Measurements from ENCODE around the gene UBE2O. TPM values are rescaled to one million over a fixed set of nuclear protein-coding genes. Genes with fewer than 3 reads are reported as not detected.

UBE2O gene
- total RNA-seq, 2 donors from 2014 or later: 29.1 to 38.9 TPM

- H3K4me1 Mint-ChIP-seq: peaks cover 15% of the 10 kb centered on the region
- no peak overlapping the region for H3K4me3 Mint-ChIP-seq
- peaks cover 15% of the 10 kb centered on the region for H3K36me3 Mint-ChIP-seq (ENCODE audit: low read depth)
- H3K27ac Mint-ChIP-seq: no peak overlapping the region
- DNase-seq: no peak
- ATAC-seq: no peak
- no peaks in the 10 kb centered on the region for H3K9me3 ChIP-seq (ENCODE audit: control insufficient read depth, low read length, poor library complexity, severe bottlenecking)
- no peaks in the 10 kb centered on the region for H3K27me3 Mint-ChIP-seq
Measured at GRCh38 chr17:76405967-76406647, 46.8 kb downstream of the UBE2O start.

DNA sequence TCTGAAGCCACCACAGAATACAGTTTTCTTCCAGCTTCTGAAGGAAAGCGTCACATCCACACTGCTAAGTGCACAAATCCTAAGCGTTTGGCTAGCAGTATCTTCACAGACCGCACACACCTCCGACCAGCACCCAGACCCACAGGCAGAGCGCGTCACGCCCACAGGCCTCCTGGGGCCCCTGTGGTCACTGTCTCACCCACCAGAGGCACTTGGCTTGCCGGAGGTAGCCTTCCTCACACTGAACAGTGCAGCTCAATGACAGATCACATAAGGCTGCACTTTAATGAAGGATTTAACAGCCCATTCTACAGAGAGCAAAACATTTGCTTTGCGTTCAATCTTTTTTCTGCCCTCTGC is 47.4 kb downstream of the UBE2O start:
- no peak for DNase-seq
- Mint-ChIP-seq H3K36me3 (ENCODE audit: low read depth) (peaks cover 16% of the 10 kb centered on the region), H3K27ac (no peak overlapping the region)

GRCh38 chr17:76404976-76405563 is 47.9 kb downstream of the UBE2O start:
- DNase-seq (no peak), ATAC-seq (no peak)
- Mint-ChIP-seq H3K4me1 (peaks cover 15% of the 10 kb centered on the region), H3K36me3 (ENCODE audit: low read depth) (peaks cover 16% of the 10 kb centered on the region), H3K4me3 (no peak overlapping the region), H3K27me3 (no peaks in the 10 kb centered on the region), H3K27ac (peak overlapping the region; percentile 45)
- no peaks in the 10 kb centered on the region for H3K9me3 ChIP-seq (ENCODE audit: control insufficient read depth, low read length, poor library complexity, severe bottlenecking)

More for the DNA sequence above, 47.4 kb downstream of the UBE2O start:
- Mint-ChIP-seq H3K27me3 (no peaks in the 10 kb centered on the region), H3K4me3 (no peak overlapping the region), H3K4me1 (peaks cover 15% of the 10 kb centered on the region)
- H3K9me3 ChIP-seq (ENCODE audit: control insufficient read depth, low read length, poor library complexity, severe bottlenecking): no peaks in the 10 kb centered on the region
- no peak for ATAC-seq

DNA sequence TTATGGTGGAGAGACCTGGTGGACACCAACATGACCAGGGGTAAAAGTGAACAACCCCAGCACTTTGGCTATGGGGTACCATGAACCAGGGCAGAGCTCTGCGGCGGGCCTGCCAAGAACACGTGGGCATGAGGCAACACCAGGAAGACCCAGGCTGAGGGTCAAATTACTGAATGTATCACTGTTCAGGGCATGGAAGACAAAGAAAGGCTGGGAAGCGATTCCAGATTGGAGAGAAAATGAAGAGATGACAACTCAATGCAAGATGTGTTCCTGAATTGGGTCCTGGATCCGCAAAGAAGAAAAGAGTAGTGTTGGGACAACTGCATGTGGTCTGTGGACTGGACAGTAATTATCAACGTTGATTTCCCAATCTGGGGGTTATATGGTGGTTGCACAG is 48.7 kb downstream of the UBE2O start:
- no peak for DNase-seq
- Mint-ChIP-seq H3K27ac (peak overlapping the region; percentile 45), H3K36me3 (ENCODE audit: low read depth) (peaks cover 19% of the 10 kb centered on the region)

GRCh38 chr17:76402711-76403110 is 50.2 kb downstream of the UBE2O start:
- Mint-ChIP-seq H3K27ac (no peak overlapping the region), H3K4me1 (peaks cover 11% of the 10 kb centered on the region), H3K4me3 (no peak overlapping the region), H3K27me3 (no peaks in the 10 kb centered on the region), H3K36me3 (ENCODE audit: low read depth) (peaks cover 19% of the 10 kb centered on the region)
- no peaks in the 10 kb centered on the region for H3K9me3 ChIP-seq (ENCODE audit: control insufficient read depth, low read length, poor library complexity, severe bottlenecking)
- DNase-seq (no peak), ATAC-seq (no peak)

More for the DNA sequence above, 48.7 kb downstream of the UBE2O start:
- ATAC-seq: no peak
- Mint-ChIP-seq H3K4me1 (peaks cover 12% of the 10 kb centered on the region), H3K27me3 (no peaks in the 10 kb centered on the region), H3K4me3 (no peak overlapping the region)
- H3K9me3 ChIP-seq (ENCODE audit: control insufficient read depth, low read length, poor library complexity, severe bottlenecking): no peaks in the 10 kb centered on the region

- Mint-ChIP-seq H3K4me3 (no peak overlapping the region), H3K27me3 (no peaks in the 10 kb centered on the region), H3K4me1 (peaks cover 11% of the 10 kb centered on the region), H3K36me3 (ENCODE audit: low read depth) (peaks cover 17% of the 10 kb centered on the region), H3K27ac (no peak overlapping the region)
- ATAC-seq (no peak), DNase-seq (no peak)
- H3K9me3 ChIP-seq (ENCODE audit: control insufficient read depth, low read length, poor library complexity, severe bottlenecking): no peaks in the 10 kb centered on the region
Measured at GRCh38 chr17:76399175-76400172, 53.5 kb downstream of the UBE2O start.

DNA sequence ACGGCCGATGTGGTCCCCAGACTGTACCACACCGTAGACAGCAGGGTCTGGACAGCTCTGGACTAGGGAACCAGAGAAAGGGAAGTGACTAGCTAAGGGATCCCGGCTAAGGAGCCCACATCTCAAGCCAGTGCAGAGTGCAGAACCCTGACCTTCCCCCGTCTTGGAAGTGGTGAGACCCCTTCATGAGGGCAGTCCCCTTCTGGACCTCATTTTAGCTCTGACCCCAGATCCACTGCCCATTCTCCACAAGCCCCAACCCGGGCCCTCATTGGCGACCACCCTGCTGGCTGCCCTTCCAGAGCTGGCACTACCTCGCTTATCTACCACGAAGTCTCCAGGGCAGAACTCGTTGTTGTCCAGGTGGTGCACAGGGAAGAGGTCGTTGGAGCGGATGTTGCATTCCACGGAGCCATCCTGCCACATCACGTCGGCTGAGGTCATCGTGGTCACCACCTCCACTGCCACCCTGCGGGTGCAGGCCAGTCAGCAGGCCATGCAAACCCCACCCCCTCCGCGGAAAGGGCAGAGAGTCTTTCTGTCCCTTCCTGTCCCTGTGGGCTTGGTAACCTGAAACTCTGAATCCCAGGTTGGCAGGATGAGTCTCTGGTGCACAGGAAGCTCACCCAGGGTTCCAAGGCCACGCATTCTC is 54.3 kb downstream of the UBE2O start:
- Mint-ChIP-seq H3K36me3 (ENCODE audit: low read depth) (peaks cover 11% of the 10 kb centered on the region), H3K27me3 (no peaks in the 10 kb centered on the region), H3K27ac (no peak overlapping the region), H3K4me1 (peaks cover 2% of the 10 kb centered on the region), H3K4me3 (no peak overlapping the region)
- DNase-seq (no peak), ATAC-seq (peak; percentile 15)
- no peaks in the 10 kb centered on the region for H3K9me3 ChIP-seq (ENCODE audit: control insufficient read depth, low read length, poor library complexity, severe bottlenecking)

DNA sequence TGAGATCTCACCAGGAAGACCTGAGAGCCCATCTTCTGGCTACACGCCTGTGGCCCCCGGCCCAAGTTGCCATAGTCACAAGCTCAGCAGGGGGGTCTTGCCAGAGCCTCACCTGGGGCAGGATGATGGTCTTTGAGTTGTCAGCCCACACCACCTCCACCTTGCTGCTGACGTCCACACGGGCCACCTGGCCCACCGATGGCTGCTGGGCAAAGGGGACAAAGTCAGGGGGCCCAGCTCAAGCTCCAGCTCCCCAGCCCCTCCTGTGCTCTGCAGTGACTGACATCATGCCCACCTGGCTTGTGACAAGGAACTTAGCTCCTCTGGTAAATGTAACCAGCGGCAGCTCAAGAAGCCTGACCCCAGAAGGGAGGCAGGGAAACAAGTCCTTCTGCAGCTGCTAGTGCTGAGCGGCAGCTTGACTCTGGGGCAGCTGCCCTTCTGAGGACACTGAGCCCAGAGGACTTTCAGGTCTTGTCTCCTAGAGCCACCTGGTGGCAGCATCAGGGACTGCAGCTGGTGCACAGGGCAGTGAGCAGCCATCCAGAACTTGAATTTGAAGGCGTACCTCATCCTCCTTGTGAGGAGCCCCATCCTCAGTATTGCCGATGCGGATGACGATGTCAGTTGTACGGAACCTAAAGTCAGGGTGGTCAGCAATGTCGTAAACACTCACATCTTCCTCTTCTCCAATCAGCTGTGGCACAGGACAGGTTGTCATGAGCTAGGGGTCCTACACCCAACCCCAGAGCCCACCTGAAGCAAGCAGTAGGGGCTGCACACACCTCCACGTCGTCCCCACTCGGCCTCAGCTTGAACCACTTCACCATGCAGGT is 55.0 kb downstream of the UBE2O start:
- Mint-ChIP-seq H3K4me3 (no peak overlapping the region), H3K27ac (no peak overlapping the region), H3K36me3 (ENCODE audit: low read depth) (peaks cover 10% of the 10 kb centered on the region), H3K27me3 (no peaks in the 10 kb centered on the region), H3K4me1 (peaks cover 2% of the 10 kb centered on the region)
- ATAC-seq (peak; percentile 88), DNase-seq (peak; percentile 63 to 87 (median 69))
- no peaks in the 10 kb centered on the region for H3K9me3 ChIP-seq (ENCODE audit: control insufficient read depth, low read length, poor library complexity, severe bottlenecking)

GRCh38 chr17:76397184-76397583 is 55.8 kb downstream of the UBE2O start:
- H3K4me1 Mint-ChIP-seq: peaks cover 2% of the 10 kb centered on the region
- no peak for DNase-seq
- H3K36me3 Mint-ChIP-seq (ENCODE audit: low read depth): peaks cover 9% of the 10 kb centered on the region
- no peaks in the 10 kb centered on the region for H3K9me3 ChIP-seq (ENCODE audit: control insufficient read depth, low read length, poor library complexity, severe bottlenecking)
- no peak for ATAC-seq
- H3K27me3 Mint-ChIP-seq: no peaks in the 10 kb centered on the region
- H3K27ac Mint-ChIP-seq: no peak overlapping the region
- no peak overlapping the region for H3K4me3 Mint-ChIP-seq

DNA sequence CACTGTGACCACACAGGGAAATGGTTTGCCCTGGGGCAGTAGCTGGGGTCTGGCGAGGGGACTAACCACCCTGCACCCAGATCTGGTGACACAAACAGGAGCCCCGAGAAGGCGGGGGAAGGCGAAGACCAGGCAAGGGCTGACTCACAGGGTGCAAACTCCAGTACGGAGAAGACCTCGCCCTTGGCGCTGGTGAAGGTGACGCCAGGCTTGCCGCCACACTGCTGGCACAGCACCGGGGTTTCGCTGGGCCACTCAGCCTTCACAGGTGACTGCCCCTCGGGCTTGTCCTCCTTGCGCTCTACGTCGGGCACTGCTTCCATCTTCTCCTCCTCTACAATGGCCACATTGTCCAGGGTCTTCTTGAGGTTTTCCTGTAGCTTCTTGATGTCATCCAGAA is 57.0 kb downstream of the UBE2O start:
- peaks cover 2% of the 10 kb centered on the region for H3K4me1 Mint-ChIP-seq
- H3K4me3 Mint-ChIP-seq: no peak overlapping the region
- H3K9me3 ChIP-seq (ENCODE audit: control insufficient read depth, low read length, poor library complexity, severe bottlenecking): no peaks in the 10 kb centered on the region
- DNase-seq: no peak
- peaks cover 6% of the 10 kb centered on the region for H3K36me3 Mint-ChIP-seq (ENCODE audit: low read depth)
- ATAC-seq: no peak
- H3K27ac Mint-ChIP-seq: no peak overlapping the region
- H3K27me3 Mint-ChIP-seq: no peaks in the 10 kb centered on the region

DNA sequence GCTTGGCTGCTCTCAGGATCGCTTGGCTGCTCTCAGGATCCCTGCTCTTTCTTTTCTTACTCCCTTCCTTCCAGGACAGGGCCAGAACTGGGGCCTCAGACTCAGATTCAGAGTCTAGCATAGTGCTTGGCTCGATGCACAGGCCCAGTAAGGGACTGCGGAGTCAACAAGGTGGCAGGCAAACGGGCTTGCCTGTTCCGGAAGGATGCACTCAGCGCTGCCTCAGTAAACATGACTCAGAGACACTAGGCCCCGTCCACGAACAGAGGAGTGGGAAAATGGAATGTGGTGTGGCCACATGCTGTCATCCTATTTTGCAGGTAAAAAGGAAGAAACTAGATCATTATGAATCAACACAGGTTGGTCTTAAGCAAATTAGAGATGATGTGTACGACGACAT is 58.8 kb downstream of the UBE2O start:
- peaks cover 5% of the 10 kb centered on the region for H3K36me3 Mint-ChIP-seq (ENCODE audit: low read depth)
- ATAC-seq: no peak

GRCh38 chr17:76391200-76391715 is 61.7 kb downstream of the UBE2O start:
- Mint-ChIP-seq H3K4me1 (peaks cover 3% of the 10 kb centered on the region), H3K4me3 (no peak overlapping the region), H3K36me3 (ENCODE audit: low read depth) (peaks cover 2% of the 10 kb centered on the region), H3K27ac (no peak overlapping the region), H3K27me3 (no peaks in the 10 kb centered on the region)
- DNase-seq: no peak
- H3K9me3 ChIP-seq (ENCODE audit: control insufficient read depth, low read length, poor library complexity, severe bottlenecking): no peaks in the 10 kb centered on the region
- no peak for ATAC-seq

More for the DNA sequence above, 58.8 kb downstream of the UBE2O start:
- H3K9me3 ChIP-seq (ENCODE audit: control insufficient read depth, low read length, poor library complexity, severe bottlenecking): no peaks in the 10 kb centered on the region
- Mint-ChIP-seq H3K27ac (no peak overlapping the region), H3K27me3 (no peaks in the 10 kb centered on the region), H3K4me1 (peaks cover 2% of the 10 kb centered on the region), H3K4me3 (no peak overlapping the region)
- DNase-seq: no peak

Data from T-helper 17 cell (primary cell).